GM21528 (cell line): Measurements from ENCODE around the gene REPS1.

Experiments used
- ATAC-seq: cut with Tn5 transposase; IDR thresholded peaks from one replicate; pipeline ENCODE4 v1.9.1; 2021; ENCODE audit warnings: mild to moderate bottlenecking, moderate library complexity; ENCODE audit not compliant: unreplicated experiment, low FRiP score

REPS1 gene

DNA sequence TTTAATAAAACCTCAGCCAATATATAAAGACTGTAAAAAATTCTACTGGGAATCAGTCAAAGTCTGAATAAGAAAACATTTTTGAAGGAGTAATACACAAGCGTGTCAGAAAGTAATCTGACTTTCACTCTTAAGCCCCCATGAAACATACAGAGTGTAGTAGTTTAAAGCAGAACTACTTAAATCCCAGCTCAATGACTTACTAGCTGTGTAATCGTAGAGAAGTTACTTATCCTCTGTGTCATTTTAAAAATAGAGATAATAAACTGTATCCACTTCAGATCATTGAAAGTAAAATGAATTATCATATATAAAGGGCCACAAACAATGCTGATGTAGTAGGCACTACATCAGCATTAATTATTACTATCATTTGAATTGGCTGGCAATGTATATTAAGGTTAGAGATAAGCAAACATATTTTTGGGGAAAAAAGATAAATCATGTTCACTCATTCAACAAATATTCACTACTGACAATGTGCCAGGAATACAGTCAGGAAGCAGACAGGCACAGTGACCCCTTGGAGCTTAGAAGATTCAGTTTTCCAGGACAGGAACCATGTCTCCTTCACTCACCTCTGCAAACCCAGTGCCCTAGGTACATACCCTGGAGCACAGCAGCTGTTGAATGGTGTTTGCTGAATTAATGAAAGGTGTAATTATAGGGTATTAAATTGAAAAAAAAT is 14.4 kb downstream of the REPS1 start:
- ATAC-seq: no peak

DNA sequence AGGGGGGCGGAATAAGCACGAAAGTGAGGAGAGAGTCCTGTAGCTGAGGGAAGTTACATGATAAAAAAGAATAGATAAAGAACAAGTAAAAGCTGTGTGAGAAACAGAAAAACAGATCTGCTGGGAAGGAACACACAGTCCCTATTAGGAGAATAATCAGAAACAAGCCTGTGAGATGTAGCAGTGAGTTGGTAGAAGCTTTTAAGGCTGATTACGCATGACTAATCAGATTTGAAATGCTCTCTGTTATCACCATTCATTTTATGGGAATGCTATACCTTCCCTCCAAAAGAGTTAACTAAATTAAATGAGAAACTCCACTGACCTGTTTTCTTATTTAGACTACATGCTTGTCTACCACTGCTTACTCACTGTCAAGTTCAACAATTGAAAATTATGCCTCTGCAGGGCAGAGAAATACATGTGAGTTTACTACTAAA is 15.8 kb downstream of the REPS1 start:
- ATAC-seq: no peak

- no peak for ATAC-seq
Measured at GRCh38 chr6:138971601-138972000, 16.5 kb downstream of the REPS1 start.

- no peak for ATAC-seq
Measured at GRCh38 chr6:138970856-138971425, 17.1 kb downstream of the REPS1 start.

- no peak for ATAC-seq
Measured at GRCh38 chr6:138970159-138970558, 17.9 kb downstream of the REPS1 start.

GRCh38 chr6:138966870-138967269 is 21.2 kb downstream of the REPS1 start:
- no peak for ATAC-seq

DNA sequence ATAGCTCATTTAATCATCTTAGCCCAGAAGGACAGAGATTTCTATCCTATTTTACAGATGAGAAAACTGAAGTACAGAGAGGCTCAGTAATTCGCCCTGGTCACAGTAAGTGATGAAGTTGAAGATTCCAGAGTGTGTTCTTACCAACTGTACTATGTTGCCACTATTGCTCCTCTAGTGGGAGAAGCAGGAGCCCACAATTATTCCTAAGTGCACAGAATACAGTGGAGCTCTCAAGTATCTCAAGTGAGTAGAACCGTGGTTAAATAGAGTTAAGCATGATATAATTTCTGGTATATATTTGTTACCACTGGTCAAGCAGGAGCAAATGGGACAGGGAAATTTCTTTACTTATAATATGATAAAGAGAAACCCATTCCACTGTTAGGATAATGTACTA is 22.1 kb downstream of the REPS1 start:
- ATAC-seq: no peak

GRCh38 chr6:138965291-138965874 is 22.7 kb downstream of the REPS1 start:
- ATAC-seq: no peak

GRCh38 chr6:138964012-138964411 is 24.0 kb downstream of the REPS1 start:
- ATAC-seq: no peak

DNA sequence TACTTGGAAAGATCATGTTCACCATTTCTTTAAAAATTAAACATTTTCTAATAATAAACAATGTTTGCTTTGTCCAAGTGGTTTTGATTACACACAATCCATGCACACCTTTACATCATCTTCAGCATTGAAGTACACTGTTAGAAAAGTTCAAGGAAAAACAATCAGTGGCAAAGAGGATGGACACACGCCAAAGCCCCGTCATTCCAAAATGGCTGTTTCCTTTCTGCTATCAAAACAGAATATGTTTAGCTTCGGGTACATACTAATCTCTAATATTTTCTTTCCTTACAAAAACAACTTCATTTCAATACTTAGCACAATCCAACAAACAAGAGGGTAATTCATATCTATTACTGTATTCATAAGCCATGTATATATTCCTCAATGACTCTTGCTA is 24.5 kb downstream of the REPS1 start:
- no peak for ATAC-seq

- no peak for ATAC-seq
Measured at GRCh38 chr6:138963119-138963518, 24.9 kb downstream of the REPS1 start.

DNA sequence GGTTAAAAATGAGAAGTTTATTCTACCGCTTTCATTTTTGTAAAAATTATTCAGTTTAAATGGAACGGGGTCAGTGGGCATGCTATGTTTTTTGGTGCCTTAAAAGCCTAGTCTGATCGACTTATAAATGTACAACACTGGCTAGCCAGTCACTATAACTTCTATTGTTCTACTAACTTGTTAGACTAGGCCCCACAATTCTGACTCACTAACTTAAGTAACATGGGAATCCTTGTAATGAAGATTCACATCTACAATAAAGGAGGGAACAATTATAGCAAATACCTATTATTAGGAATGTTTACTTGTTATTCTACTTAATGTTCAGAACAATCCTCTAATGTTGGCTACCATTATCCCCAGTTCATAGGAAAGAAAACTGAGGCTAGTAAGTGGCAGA is 28.5 kb downstream of the REPS1 start:
- no peak for ATAC-seq

- no peak for ATAC-seq
Measured at GRCh38 chr6:138958595-138958994, 29.5 kb downstream of the REPS1 start.

DNA sequence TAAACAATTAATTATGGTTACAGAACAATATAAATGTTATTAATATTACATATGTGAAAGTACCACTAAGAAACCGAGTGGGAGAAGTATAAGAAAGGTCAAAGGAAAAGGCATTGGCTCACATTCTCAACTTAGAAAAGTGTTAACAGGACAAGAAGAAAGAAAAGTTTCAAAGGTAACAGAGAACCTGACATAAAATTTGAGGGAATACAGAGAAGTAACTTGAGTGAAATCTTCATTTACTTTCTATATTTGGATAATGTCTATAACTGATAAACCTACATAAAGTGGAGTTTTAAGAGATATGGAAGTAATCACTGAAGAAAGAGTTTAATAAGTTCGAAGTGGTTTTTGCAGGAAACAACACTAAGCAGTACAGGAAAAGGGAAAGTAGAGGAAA is 30.1 kb downstream of the REPS1 start:
- no peak for ATAC-seq

GRCh38 chr6:138957484-138957883 is 30.6 kb downstream of the REPS1 start:
- no peak for ATAC-seq

- ATAC-seq: no peak
Measured at GRCh38 chr6:138956244-138956924, 31.7 kb downstream of the REPS1 start.

GRCh38 chr6:138955262-138955661 is 32.8 kb downstream of the REPS1 start:
- no peak for ATAC-seq

DNA sequence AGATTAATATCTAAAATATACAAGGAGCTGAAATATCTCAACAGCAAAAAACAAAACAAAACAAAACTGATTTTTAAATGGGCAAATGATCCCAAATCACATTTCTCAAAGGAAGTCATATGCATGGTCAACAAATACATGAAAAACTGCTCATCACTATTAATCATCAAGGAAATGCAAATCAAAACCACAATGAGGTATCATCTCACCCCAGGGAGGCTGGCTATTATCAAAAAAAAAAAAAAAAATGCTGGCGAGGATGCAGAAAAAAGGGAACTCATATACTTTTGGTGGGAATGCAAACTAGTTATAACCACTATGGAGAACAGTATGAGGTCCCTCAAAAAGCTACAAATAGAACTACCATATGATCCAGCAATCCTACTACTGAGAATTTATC is 34.6 kb downstream of the REPS1 start:
- ATAC-seq: no peak

- ATAC-seq: no peak
Measured at GRCh38 chr6:138948546-138949179, 39.4 kb downstream of the REPS1 start.

GRCh38 chr6:138948004-138948403 is 40.0 kb downstream of the REPS1 start:
- ATAC-seq: no peak

DNA sequence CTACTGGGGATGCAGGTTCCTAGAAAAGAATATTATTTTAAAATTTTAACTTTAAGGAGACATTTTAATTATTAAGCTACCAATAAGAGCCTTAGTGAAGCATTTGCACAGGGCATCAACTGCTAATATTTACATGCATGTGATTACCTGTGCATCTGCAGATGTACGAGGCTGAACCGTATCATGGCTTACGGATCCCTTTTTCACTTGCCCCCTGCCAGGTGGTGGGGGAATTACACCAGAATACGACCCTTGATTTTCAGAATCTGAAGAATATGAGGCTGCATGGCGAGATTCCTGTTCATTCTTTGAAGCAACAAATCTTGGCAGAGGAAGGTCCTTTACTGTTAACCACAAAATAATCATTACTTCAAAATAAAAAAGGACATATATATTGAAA is 42.7 kb downstream of the REPS1 start:
- ATAC-seq: no peak
